Uterus (tissue), 2 donors: Measurements from ENCODE around the gene MEST.

ENCODE experiments used
- CTCF ChIP-seq, 4 experiments: fragments of 200-600 bp in 2 of 4; fragments of 450-650 bp in 2 of 4; sonication (generic) in 2 of 4; IDR thresholded peaks; one replicate each; pipeline ENCODE4 v1.5.1; 2016 to 2019; ENCODE audit warnings: antibody characterized with exemption in 4 of 4, mild to moderate bottlenecking in 2 of 4, moderate library complexity in 1 of 4
- POLR2A ChIP-seq, 2 donors: fragments of 450-650 bp; IDR thresholded peaks; one replicate each; pipeline ENCODE4 v1.6.1; 2016; ENCODE audit warnings: antibody characterized with exemption in 2 of 2, mild to moderate bottlenecking in 1 of 2, moderate library complexity in 1 of 2

GRCh38 chr7:130444751-130445407, 47.0 kb upstream of the MEST start:
- TF ChIP-seq CTCF (IDR thresholded peaks at IDR 0.05) = no peak
- TF ChIP-seq POLR2A (IDR thresholded peaks at IDR 0.05) = no peak
